HG02759 (cell line): ENCODE results near the gene SOWAHB.

ENCODE experiments used
- ATAC-seq: cut with Tn5 transposase; IDR thresholded peaks from one replicate; pipeline ENCODE4 v1.9.1; 2021; ENCODE audit warnings: mild to moderate bottlenecking, moderate library complexity; ENCODE audit not compliant: unreplicated experiment

The SOWAHB gene

GRCh38 chr4:76856243-76857073, 41.5 kb downstream of the SOWAHB start:
- no peak for ATAC-seq

GRCh38 chr4:76854858-76855257, 43.1 kb downstream of the SOWAHB start:
- no peak for ATAC-seq

- no peak for ATAC-seq
These were observed 46.6 kb downstream of the SOWAHB start for GRCh38 chr4:76851375-76851774.

- ATAC-seq, result no peak
These were observed 47.9 kb downstream of the SOWAHB start for GRCh38 chr4:76850010-76850441.
